Measurements from ENCODE around the gene PIGQ.

DNA sequence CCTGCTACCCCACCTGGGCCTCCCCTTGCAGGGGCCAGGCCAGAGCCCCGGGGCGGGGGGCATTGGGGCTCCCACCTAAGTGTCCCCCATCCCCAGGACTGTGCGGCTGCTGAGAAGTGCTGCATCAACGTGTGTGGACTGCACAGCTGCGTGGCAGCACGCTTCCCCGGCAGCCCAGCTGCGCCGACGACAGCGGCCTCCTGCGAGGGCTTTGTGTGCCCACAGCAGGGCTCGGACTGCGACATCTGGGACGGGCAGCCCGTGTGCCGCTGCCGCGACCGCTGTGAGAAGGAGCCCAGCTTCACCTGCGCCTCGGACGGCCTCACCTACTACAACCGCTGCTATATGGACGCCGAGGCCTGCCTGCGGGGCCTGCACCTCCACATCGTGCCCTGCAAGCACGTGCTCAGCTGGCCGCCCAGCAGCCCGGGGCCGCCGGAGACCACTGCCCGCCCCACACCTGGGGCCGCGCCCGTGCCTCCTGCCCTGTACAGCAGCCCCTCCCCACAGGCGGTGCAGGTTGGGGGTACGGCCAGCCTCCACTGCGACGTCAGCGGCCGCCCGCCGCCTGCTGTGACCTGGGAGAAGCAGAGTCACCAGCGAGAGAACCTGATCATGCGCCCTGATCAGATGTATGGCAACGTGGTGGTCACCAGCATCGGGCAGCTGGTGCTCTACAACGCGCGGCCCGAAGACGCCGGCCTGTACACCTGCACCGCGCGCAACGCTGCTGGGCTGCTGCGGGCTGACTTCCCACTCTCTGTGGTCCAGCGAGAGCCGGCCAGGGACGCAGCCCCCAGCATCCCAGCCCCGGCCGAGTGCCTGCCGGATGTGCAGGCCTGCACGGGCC is 62.9 kb downstream of the PIGQ start:
- TF ChIP-seq CTCF (IDR thresholded peaks at IDR 0.05; ENCODE audit: insufficient read depth, low read length, poor library complexity, severe bottlenecking), result no peak
- TF ChIP-seq EZH2phosphoT487 (conservative IDR thresholded peaks at IDR 0.05; ENCODE audit: low read length), result no peak
